ENCODE measurements around the gene CCDC107. TPM values are rescaled to one million over a fixed set of nuclear protein-coding genes. Genes with fewer than 3 reads are reported as not detected.
A peak's percentile ranks its signal among the peaks of the same experiment; 100 is the strongest.
"Not testable (repeated sequence)": the region's sequence is repeated elsewhere in the genome, so short reads cannot be mapped to it uniquely, and the experiment has no call there.

The CCDC107 gene
- total RNA-seq, 1 experiment from 2014 or later: 7.6 TPM

DNA sequence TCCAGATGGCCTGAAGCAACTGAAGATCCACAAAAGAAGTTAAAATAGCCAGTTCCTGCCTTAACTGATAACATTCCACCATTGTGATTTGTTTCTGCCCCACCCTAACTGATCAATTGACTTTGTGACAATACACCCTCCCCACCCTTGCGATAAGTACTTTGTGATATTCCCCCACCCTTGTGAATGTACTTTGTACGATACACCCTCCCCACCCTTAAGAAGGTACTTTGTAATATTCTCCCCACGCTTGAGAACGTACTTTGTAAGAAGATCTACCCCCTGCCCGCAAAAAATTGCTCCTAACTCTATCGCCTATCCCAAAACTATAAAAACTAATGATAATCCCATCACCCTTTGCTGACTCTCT lies 21.2 kb upstream of the CCDC107 start:
- DNase-seq (ENCODE audit: low spot score); in situ Hi-C loops (cut with HindIII; ENCODE audit: low sequenced_read_pairs): not testable (repeated sequence)

- in situ Hi-C loops (cut with HindIII; ENCODE audit: low sequenced_read_pairs); DNase-seq (ENCODE audit: low spot score): not testable (repeated sequence)
Measured at GRCh38 chr9:35637427-35637955, 20.6 kb upstream of the CCDC107 start.

DNA sequence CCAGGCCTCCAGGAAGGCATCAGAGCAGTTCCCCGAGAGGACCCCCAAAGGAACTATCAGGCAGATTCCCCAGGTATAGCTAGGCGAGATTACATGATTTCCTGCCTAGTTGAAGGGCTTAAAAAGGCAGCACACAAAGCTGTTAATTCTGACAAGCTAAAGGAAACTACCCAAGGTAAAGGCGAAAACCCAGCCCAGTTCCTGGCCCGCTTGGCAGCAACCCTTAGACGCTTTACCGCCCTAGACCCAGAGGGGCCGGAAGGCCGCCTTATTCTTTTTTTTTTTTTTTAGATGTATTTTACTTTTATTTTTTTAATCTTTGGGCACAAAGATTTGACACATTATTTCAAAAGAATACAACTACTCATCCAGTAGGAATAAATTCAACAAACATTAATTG lies 19.3 kb upstream of the CCDC107 start:
- in situ Hi-C loops (cut with HindIII; ENCODE audit: low sequenced_read_pairs); DNase-seq (ENCODE audit: low spot score): not testable (repeated sequence)

GRCh38 chr9:35639225-35639624 lies 18.9 kb upstream of the CCDC107 start:
- DNase-seq (ENCODE audit: low spot score); in situ Hi-C loops (cut with HindIII; ENCODE audit: low sequenced_read_pairs): not testable (repeated sequence)

- no peak for DNase-seq (ENCODE audit: low spot score)
- in situ Hi-C loops (cut with HindIII; ENCODE audit: low sequenced_read_pairs): no loop called here
Measured at GRCh38 chr9:35639631-35640030, 18.5 kb upstream of the CCDC107 start.

DNA sequence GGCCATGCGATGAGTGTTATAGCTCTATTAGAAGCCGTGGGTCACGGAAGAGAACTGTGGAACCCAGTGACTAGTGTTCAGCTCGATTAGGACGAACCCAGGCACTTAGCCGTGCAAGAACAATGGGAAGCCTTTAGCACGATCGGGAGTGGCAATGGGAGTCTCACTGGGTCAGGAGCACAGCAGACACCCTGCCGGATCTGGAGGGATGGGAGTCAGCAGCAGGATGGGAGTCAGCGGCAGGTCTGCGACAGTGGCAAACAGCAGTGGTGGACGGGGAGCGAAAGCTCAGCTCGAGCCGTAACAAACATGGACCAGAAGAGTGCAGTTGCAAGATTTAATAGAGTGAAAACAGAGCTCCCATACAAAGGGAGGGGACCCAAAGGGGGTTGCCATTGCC lies 17.7 kb upstream of the CCDC107 start:
- DNase-seq (ENCODE audit: low spot score); in situ Hi-C loops (cut with HindIII; ENCODE audit: low sequenced_read_pairs): not testable (repeated sequence)

- DNase-seq (ENCODE audit: low spot score); in situ Hi-C loops (cut with HindIII; ENCODE audit: low sequenced_read_pairs): not testable (repeated sequence)
Measured at GRCh38 chr9:35641478-35641877, 16.6 kb upstream of the CCDC107 start.

DNA sequence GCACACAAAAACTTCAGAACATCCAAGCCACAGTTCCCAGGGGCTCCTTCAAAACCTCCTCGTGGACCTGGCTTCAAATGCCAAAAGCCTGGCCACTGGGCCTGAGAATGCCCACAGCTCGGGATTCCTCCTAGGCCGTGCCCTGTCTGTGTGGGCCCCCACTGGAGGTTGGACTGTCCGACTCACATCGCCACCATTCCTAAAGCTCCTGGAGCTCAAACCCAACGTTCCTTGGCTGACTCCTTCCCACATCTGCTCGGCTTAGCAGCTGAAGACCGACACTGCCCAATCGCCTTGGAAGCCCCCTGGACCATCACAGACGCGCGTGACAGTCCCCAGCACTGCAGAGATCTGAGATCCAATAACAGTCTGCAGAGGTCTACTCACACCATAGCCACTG lies 15.0 kb upstream of the CCDC107 start:
- in situ Hi-C loops (cut with HindIII; ENCODE audit: low sequenced_read_pairs): no loop called here
- DNase-seq (ENCODE audit: low spot score): no peak

- in situ Hi-C loops (cut with HindIII; ENCODE audit: low sequenced_read_pairs): not testable (repeated sequence)
Measured at GRCh38 chr9:35645736-35646135, 12.4 kb upstream of the CCDC107 start.

GRCh38 chr9:35646153-35646532 lies 11.9 kb upstream of the CCDC107 start:
- DNase-seq (ENCODE audit: low spot score): peak; percentile 67
- in situ Hi-C loops (cut with HindIII; ENCODE audit: low sequenced_read_pairs): no loop called here

More at GRCh38 chr9:35645736-35646135, 12.4 kb upstream of the CCDC107 start:
- DNase-seq (ENCODE audit: low spot score): not testable (repeated sequence)

GRCh38 chr9:35646533-35647265 lies 11.4 kb upstream of the CCDC107 start:
- peak; percentile 89 for DNase-seq (ENCODE audit: low spot score)
- in situ Hi-C loops (cut with HindIII; ENCODE audit: low sequenced_read_pairs): no loop called here

GRCh38 chr9:35649431-35650340 lies 8.4 kb upstream of the CCDC107 start:
- in situ Hi-C loops (cut with HindIII; ENCODE audit: low sequenced_read_pairs): no loop called here
- DNase-seq (ENCODE audit: low spot score): no peak

- DNase-seq (ENCODE audit: low spot score): no peak
- in situ Hi-C loops (cut with HindIII; ENCODE audit: low sequenced_read_pairs): no loop called here
Measured at GRCh38 chr9:35650341-35651158, 7.5 kb upstream of the CCDC107 start, which contains the start of gene SIT1. Gene SIT1 (minus strand): TSS chr9:35650931. CDS start chr9:35650853, 78 bp downstream.

DNA sequence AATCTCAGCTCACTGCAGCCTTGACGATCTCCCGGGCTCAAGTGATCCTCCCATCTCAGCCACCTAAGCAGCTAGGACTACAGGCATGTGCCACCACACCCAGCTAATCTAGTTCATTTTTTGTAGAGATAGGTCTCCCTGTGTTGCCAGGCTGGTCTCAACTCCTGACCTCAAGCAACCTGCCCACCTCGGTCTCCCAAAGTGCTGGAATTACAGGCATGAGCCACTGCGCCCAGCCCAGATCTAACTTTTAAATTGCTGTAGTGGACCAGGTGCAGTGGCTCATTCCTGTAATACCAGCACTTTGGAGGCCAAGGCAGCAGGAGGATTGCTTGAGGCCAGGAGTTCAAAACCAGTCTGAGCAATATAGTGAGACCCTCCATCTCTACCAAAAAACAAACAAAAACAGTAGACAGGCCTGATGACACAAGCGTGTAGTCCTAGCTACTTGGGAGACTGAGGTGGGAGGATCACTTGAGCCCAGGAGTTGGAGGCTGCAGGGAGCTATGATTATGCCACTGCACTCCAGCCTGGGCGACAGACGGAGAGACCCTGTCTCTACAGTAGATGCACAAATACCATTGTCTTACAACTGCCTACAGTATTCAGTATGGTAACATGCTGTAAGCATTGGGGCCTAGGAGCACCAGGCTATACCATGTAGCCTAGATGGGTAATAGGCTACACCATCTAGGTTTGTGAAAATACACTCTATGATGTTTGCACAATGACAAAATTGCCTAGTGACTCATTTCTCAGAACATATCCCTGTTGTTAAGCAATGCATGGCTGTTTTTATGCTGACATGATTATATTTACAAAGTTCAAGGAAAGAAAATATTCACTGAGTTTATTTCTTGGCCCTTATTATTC lies 5.9 kb upstream of the CCDC107 start:
- in situ Hi-C loops (cut with HindIII; ENCODE audit: low sequenced_read_pairs): no loop called here

GRCh38 chr9:35652829-35653209 lies 5.3 kb upstream of the CCDC107 start:
- in situ Hi-C loops (cut with HindIII; ENCODE audit: low sequenced_read_pairs): no loop called here
- no peak for DNase-seq (ENCODE audit: low spot score)

More for the DNA sequence above, 5.9 kb upstream of the CCDC107 start:
- no peak for DNase-seq (ENCODE audit: low spot score)

DNA sequence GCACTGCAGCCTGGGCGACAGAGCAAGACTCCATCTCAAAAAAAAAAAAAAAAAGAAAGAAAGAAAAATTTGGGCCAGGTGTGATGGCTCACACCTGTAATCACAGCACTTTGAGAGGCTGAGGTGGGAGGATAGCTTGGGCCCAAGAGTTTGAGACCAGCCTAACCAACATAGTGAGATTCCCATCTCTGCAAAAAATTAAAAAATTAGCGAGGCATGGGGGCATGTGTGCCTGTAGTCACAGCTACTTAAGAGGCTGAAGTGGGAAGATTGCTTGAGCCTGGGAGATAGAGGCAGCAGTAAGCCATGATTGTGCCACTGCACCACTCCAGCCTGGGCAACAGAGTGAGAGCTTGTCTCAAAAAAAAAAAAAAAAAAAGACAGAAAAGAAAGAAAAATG lies 4.5 kb upstream of the CCDC107 start:
- in situ Hi-C loops (cut with HindIII; ENCODE audit: low sequenced_read_pairs): no loop called here
- DNase-seq (ENCODE audit: low spot score): no peak

DNA sequence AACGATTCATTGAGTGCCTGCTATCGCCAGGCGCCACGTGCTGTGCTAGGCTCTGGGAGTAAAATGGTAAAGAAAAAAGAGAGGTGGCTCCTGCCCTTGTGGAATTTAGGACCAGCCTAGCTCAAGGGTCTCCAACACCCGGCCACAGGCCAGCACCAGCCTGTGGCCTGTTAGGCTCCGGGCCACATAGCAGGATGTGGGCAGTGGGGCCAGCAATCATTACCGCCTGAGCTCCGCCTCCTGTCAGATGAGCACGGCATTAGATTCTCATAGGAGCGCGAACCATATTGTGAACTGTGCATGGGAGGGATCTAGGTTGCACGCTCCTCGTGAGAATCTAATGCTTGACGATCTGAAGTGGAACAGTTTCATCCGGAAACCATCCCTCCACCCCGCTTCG lies 1.7 kb upstream of the CCDC107 start:
- in situ Hi-C loops (cut with HindIII; ENCODE audit: low sequenced_read_pairs): no loop called here
- no peak for DNase-seq (ENCODE audit: low spot score)

DNA sequence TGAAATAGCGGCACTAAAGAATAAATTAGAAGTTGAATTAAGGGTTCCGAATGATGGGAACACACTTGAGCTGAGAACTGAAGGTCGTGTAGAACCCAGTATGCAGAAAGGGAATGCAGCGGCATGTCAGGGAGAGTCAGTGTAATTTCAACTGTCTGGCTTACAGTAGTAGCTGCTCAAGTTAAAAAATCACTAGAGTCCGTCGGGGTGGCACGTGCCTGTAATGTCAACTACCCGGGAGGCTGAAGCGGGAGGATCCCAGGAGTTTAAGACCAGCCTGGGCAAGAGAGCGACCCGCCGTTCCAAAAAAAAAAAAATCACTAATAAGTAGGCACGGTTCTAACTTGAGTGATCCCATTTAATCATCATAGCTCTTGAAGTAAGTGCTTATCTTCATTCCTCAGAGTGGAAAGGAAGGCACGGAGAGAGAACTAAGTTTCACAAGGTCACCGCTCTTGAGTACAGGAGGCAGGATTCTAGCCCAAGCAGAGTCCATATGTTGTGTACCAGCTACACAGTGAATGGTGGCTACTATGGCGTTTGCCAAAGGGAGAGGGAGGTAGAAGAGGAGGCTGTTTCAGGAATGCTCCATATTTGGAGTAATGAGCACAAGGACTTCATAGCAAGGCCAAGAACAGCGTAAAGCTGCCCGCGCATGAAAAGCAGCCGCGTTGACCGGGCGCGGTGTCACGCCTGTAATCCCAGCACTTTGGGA lies 1.1 kb upstream of the CCDC107 start:
- in situ Hi-C loops (cut with HindIII; ENCODE audit: low sequenced_read_pairs): no loop called here
- peak; percentile 80 for DNase-seq (ENCODE audit: low spot score)
